HepG2 (cell line): Measurements from ENCODE around the gene XPOT. TPM values are rescaled to one million over a fixed set of nuclear protein-coding genes. Genes with fewer than 3 reads are reported as not detected.
A peak's percentile ranks its signal among the peaks of the same experiment; 100 is the strongest.

Experiments used
- DBP ChIP-seq: sonication (generic); formaldehyde crosslinking; IDR thresholded peaks from 2 replicates; pipeline ENCODE4 v1.4.0; 2020; ENCODE audit warnings: missing genetic modification reagents; ENCODE audit errors: not compliant biosample characterization
- ELF4 ChIP-seq: sonication (generic); formaldehyde crosslinking; IDR thresholded peaks from 2 replicates; pipeline ENCODE4 v1.5.0; 2020; ENCODE audit warnings: missing genetic modification reagents, mild to moderate bottlenecking, moderate library complexity, borderline replicate concordance
- HNRNPLL ChIP-seq: fragments of 200-400 bp; formaldehyde crosslinking; IDR thresholded peaks from 2 replicates; pipeline ENCODE4 v1.6.1; 2017; ENCODE audit warnings: mild to moderate bottlenecking, low read depth, low read length; ENCODE audit not compliant: poor library complexity, severe bottlenecking
- IRF9 ChIP-seq: sonication (generic); formaldehyde crosslinking; IDR thresholded peaks from 2 replicates; pipeline ENCODE4 v1.8.0; 2022; ENCODE audit warnings: missing genetic modification reagents, mild to moderate bottlenecking, borderline replicate concordance
- NFRKB ChIP-seq: fragments of 450-650 bp; IDR thresholded peaks from 2 replicates; pipeline ENCODE4 v1.6.1; 2017
- PRDM15 ChIP-seq: sonication (generic); formaldehyde crosslinking; IDR thresholded peaks from 2 replicates; pipeline ENCODE4 v1.4.0; 2020; ENCODE audit warnings: missing genetic modification reagents
- SSRP1 ChIP-seq: IDR thresholded peaks from 2 replicates; pipeline ENCODE4 v1.6.1; 2016; ENCODE audit warnings: control low read depth
- ZBTB43 ChIP-seq: sonication (generic); formaldehyde crosslinking; conservative IDR thresholded peaks from 2 replicates; pipeline ENCODE4 v1.4.0; 2020; ENCODE audit warnings: missing genetic modification reagents
- ZNF326 ChIP-seq: sonication (generic); formaldehyde crosslinking; IDR thresholded peaks from 2 replicates; pipeline ENCODE4 v1.4.0; 2020; ENCODE audit warnings: missing genetic modification reagents, borderline replicate concordance
- ZNF75D ChIP-seq: sonication (generic); formaldehyde crosslinking; IDR thresholded peaks from 2 replicates; pipeline ENCODE4 v1.8.1; 2023; ENCODE audit warnings: missing genetic modification reagents, mild to moderate bottlenecking, borderline replicate concordance
- polyA plus RNA-seq, 8 experiments: library from polyadenylated mRNA; depleted of rRNA in 3 of 8; stranded (reverse) in 7 of 8; unstranded in 1 of 8; fragments of >200 nt; fragmentation: Illumina TruSeq in 4 of 8; extraction: Trizol in 4 of 8; gene quantifications; 2 replicates each; pipeline versions ENCODE4 v1.2.1 to v1.2.3, GENCODE V29; 2011 to 2016; ENCODE audit warnings: low read depth in 4 of 8, missing spikeins in 1 of 8, mixed read lengths in 1 of 8; ENCODE audit not compliant: insufficient read depth in 1 of 8
- total RNA-seq, 5 experiments: library from RNA; depleted of rRNA; stranded (reverse); fragments of >200 nt; fragmentation: Illumina TruSeq; extraction: Trizol; gene quantifications; 2 replicates each; pipeline ENCODE4 v1.2.3, GENCODE V29; 2016; ENCODE audit warnings: low read depth in 1 of 5

The XPOT gene
- total and polyA plus RNA-seq, 2 of the 13 experiments (the other 11 are each of a cell fraction or from before 2014, with no cell fraction given), result 93.8 to 102 TPM

- TF ChIP-seq ELF4 (CRISPR knock-in tag) (peak; percentile 50; the same call in 1 of the 2 replicates), NFRKB (no peak), PRDM15 (no peak), IRF9 (no peak), ZNF326 (CRISPR knock-in tag) (no peak), DBP (CRISPR knock-in tag) (no peak), ZNF75D (CRISPR knock-in tag) (no peak), HNRNPLL (no peak), ZBTB43 (CRISPR knock-in tag) (no peak), SSRP1 (no peak)
Measured at GRCh38 chr12:64452559-64453329, 48.6 kb downstream of the XPOT start (continued).
